ENCODE results near the gene TUT4.

The TUT4 gene

GRCh38 chr1:52472384-52472783, 80.5 kb downstream of the TUT4 start:
- DNase-seq (ENCODE audit: low read depth, low spot score): no peak

- DNase-seq (ENCODE audit: low read depth, low spot score): no peak
Observed at GRCh38 chr1:52469108-52469507, 83.8 kb downstream of the TUT4 start.

GRCh38 chr1:52463891-52464290, 89.0 kb downstream of the TUT4 start:
- DNase-seq (ENCODE audit: low read depth, low spot score): no peak

- DNase-seq (ENCODE audit: low read depth, low spot score): no peak
Observed at GRCh38 chr1:52461821-52462220, 91.1 kb downstream of the TUT4 start.

- no peak for DNase-seq (ENCODE audit: low read depth, low spot score)
Observed at GRCh38 chr1:52460694-52461093, 92.2 kb downstream of the TUT4 start.

- DNase-seq (ENCODE audit: low read depth, low spot score): no peak
Observed at GRCh38 chr1:52455686-52456085, 97.2 kb downstream of the TUT4 start.

- no peak for DNase-seq (ENCODE audit: low read depth, low spot score)
Observed at GRCh38 chr1:52454779-52455178, 98.1 kb downstream of the TUT4 start.

GRCh38 chr1:52454127-52454526, 98.8 kb downstream of the TUT4 start:
- DNase-seq (ENCODE audit: low read depth, low spot score): no peak

- no peak for DNase-seq (ENCODE audit: low read depth, low spot score)
Observed at GRCh38 chr1:52444463-52444862, 108.4 kb downstream of the TUT4 start.

GRCh38 chr1:52439976-52440375, 112.9 kb downstream of the TUT4 start:
- no peak for DNase-seq (ENCODE audit: low read depth, low spot score)

- no peak for DNase-seq (ENCODE audit: low read depth, low spot score)
Observed at GRCh38 chr1:52436817-52437216, 116.1 kb downstream of the TUT4 start.

- no peak for DNase-seq (ENCODE audit: low read depth, low spot score)
Observed at GRCh38 chr1:52435650-52436049, 117.2 kb downstream of the TUT4 start.

GRCh38 chr1:52435211-52435610, 117.7 kb downstream of the TUT4 start:
- DNase-seq (ENCODE audit: low read depth, low spot score): no peak

GRCh38 chr1:52432807-52433206, 120.1 kb downstream of the TUT4 start:
- no peak for DNase-seq (ENCODE audit: low read depth, low spot score)

- no peak for DNase-seq (ENCODE audit: low read depth, low spot score)
Observed at GRCh38 chr1:52427152-52427551, 125.7 kb downstream of the TUT4 start.

GRCh38 chr1:52426371-52426770, 126.5 kb downstream of the TUT4 start:
- DNase-seq (ENCODE audit: low read depth, low spot score): no peak

GRCh38 chr1:52424813-52425212, 128.1 kb downstream of the TUT4 start:
- no peak for DNase-seq (ENCODE audit: low read depth, low spot score)

- DNase-seq (ENCODE audit: low read depth, low spot score): no peak
Observed at GRCh38 chr1:52424231-52424636, 128.7 kb downstream of the TUT4 start.

- DNase-seq (ENCODE audit: low read depth, low spot score): no peak
Observed at GRCh38 chr1:52423771-52424170, 129.1 kb downstream of the TUT4 start.

- DNase-seq (ENCODE audit: low read depth, low spot score): no peak
Observed at GRCh38 chr1:52423055-52423454, 129.8 kb downstream of the TUT4 start.

GRCh38 chr1:52420713-52421112, 132.2 kb downstream of the TUT4 start:
- DNase-seq (ENCODE audit: low read depth, low spot score): no peak

- no peak for DNase-seq (ENCODE audit: low read depth, low spot score)
Observed at GRCh38 chr1:52416811-52417210, 136.1 kb downstream of the TUT4 start.

GRCh38 chr1:52414942-52415341, 137.9 kb downstream of the TUT4 start:
- DNase-seq (ENCODE audit: low read depth, low spot score): no peak

GRCh38 chr1:52413410-52413989, 139.4 kb downstream of the TUT4 start:
- no peak for DNase-seq (ENCODE audit: low read depth, low spot score)
